Neural progenitor cell (in vitro differentiated cells): ENCODE results near the gene DRICH1. TPM values are rescaled to one million over a fixed set of nuclear protein-coding genes. Genes with fewer than 3 reads are reported as not detected.
A peak's percentile ranks its signal among the peaks of the same experiment; 100 is the strongest.
"Not testable (repeated sequence)": the region's sequence is repeated elsewhere in the genome, so short reads cannot be mapped to it uniquely, and the experiment has no call there.

Experiments
- DNase-seq: peaks from one replicate; pipeline ENCODE4 v3.0.0-alpha.2; 2016; ENCODE audit warnings: low spot score
- H2AFZ ChIP-seq: fragments of 200-600 bp; sonication (generic); replicated peaks from 2 replicates; pipeline ENCODE4 v1.6.1; 2016; ENCODE audit warnings: antibody characterized with exemption
- H3F3A ChIP-seq: fragments of 200-600 bp; sonication (generic); 2 replicates; pipeline ENCODE4 v1.6.1; 2016; ENCODE audit warnings: antibody characterized with exemption, low read depth
- H3K27ac ChIP-seq: fragments of 200-600 bp; sonication (generic); 2 replicates; pipeline ENCODE4 v1.5.1; 2016; ENCODE audit warnings: mild to moderate bottlenecking
- H3K27me3 ChIP-seq: fragments of 200-600 bp; sonication (generic); 2 replicates; pipeline ENCODE4 v1.6.1; 2016; ENCODE audit warnings: mild to moderate bottlenecking, moderate library complexity
- H3K36me3 ChIP-seq: fragments of 200-600 bp; sonication (generic); 2 replicates; pipeline ENCODE4 v1.5.1; 2016
- H3K4me1 ChIP-seq: fragments of 200-600 bp; sonication (generic); 2 replicates; pipeline ENCODE4 v1.6.1; 2016; ENCODE audit warnings: mixed run types
- H3K4me2 ChIP-seq: fragments of 200-600 bp; sonication (generic); 2 replicates; pipeline ENCODE4 v1.6.1; 2016
- H3K4me3 ChIP-seq: fragments of 200-600 bp; sonication (generic); 2 replicates; pipeline ENCODE4 v1.5.1; 2016
- H3K79me2 ChIP-seq: fragments of 200-600 bp; sonication (generic); 2 replicates; pipeline ENCODE4 v1.6.1; 2016; ENCODE audit warnings: low read depth
- H3K9ac ChIP-seq: fragments of 200-600 bp; sonication (generic); 2 replicates; pipeline ENCODE4 v1.6.1; 2016
- H3K9me3 ChIP-seq: fragments of 200-600 bp; sonication (generic); 2 replicates; pipeline ENCODE4 v1.5.1; 2016; ENCODE audit warnings: low read depth
- H4K20me1 ChIP-seq: fragments of 200-600 bp; sonication (generic); 2 replicates; pipeline ENCODE4 v1.6.1; 2016; ENCODE audit warnings: low read depth
- H3K27ac Mint-ChIP-seq: 3 replicates; pipeline ENCODE4 v1.8.0; 2021; ENCODE audit warnings: mixed read lengths
- H3K27me3 Mint-ChIP-seq: 2 replicates; pipeline ENCODE4 v1.8.0; 2022; ENCODE audit warnings: low read depth, mild to moderate bottlenecking, inconsistent platforms, moderate library complexity, mixed read lengths; ENCODE audit not compliant: insufficient read depth
- H3K36me3 Mint-ChIP-seq: 3 replicates; pipeline ENCODE4 v1.8.0; 2021; ENCODE audit warnings: mixed read lengths
- H3K4me1 Mint-ChIP-seq: 3 replicates; pipeline ENCODE4 v1.8.0; 2021; ENCODE audit warnings: mixed read lengths
- H3K4me3 Mint-ChIP-seq: 3 replicates; pipeline ENCODE4 v1.8.0; 2021; ENCODE audit warnings: mild to moderate bottlenecking, moderate library complexity, mixed read lengths
- H3K9me3 Mint-ChIP-seq: 3 replicates; pipeline ENCODE4 v1.8.0; 2020; ENCODE audit warnings: mixed read lengths
- CTCF ChIP-seq: fragments of 200-600 bp; sonication (generic); IDR thresholded peaks from 2 replicates; pipeline ENCODE4 v1.5.1; 2017; ENCODE audit warnings: antibody characterized with exemption, mild to moderate bottlenecking
- EZH2 ChIP-seq: fragments of 200-600 bp; sonication (generic); IDR thresholded peaks from 2 replicates; pipeline ENCODE4 v1.6.1; 2017; ENCODE audit warnings: antibody characterized with exemption, mild to moderate bottlenecking, moderate library complexity
- EZH2phosphoT487 ChIP-seq: fragments of 200-600 bp; sonication (generic); IDR thresholded peaks from 2 replicates; pipeline ENCODE4 v1.6.1; 2017; ENCODE audit warnings: antibody characterized with exemption
- total RNA-seq: library from RNA; depleted of rRNA; stranded (reverse); fragments of >200 nt; gene quantifications from 2 replicates; pipeline ENCODE4 v1.2.3, GENCODE V29; 2015; ENCODE audit warnings: low replicate concordance

The DRICH1 gene
- total RNA-seq, 1 donor from 2014 or later, result not detected

GRCh38 chr22:23575601-23576000 lies 56.5 kb downstream of the DRICH1 start:
- Histone ChIP-seq H3K9ac (no peak overlapping the region), H3K27ac (no peak overlapping the region), H3K4me2 (no peak overlapping the region), H3K79me2 (no peaks in the 10 kb centered on the region), H3K36me3 (no peaks in the 10 kb centered on the region), H3K9me3 (no peaks in the 10 kb centered on the region), H2AFZ (no peak overlapping the region), H3K4me1 (no peaks in the 10 kb centered on the region), H3K27me3 (no peaks in the 10 kb centered on the region), H3F3A (no peaks in the 10 kb centered on the region), H3K4me3 (no peak overlapping the region), H4K20me1 (no peaks in the 10 kb centered on the region)
- Mint-ChIP-seq H3K9me3 (peaks cover 2% of the 10 kb centered on the region), H3K4me1 (peaks cover 10% of the 10 kb centered on the region), H3K27me3 (peaks cover 16% of the 10 kb centered on the region), H3K4me3 (peak overlapping the region; percentile 1), H3K36me3 (no peaks in the 10 kb centered on the region), H3K27ac (peak overlapping the region; percentile 46)
- TF ChIP-seq EZH2, result no peak
- TF ChIP-seq CTCF, result no peak
- TF ChIP-seq EZH2phosphoT487, result no peak
- DNase-seq, result no peak

- Mint-ChIP-seq H3K9me3 (peaks cover 2% of the 10 kb centered on the region), H3K36me3 (no peaks in the 10 kb centered on the region), H3K27me3 (peaks cover 16% of the 10 kb centered on the region), H3K27ac (no peak overlapping the region), H3K4me3 (no peak overlapping the region), H3K4me1 (peaks cover 10% of the 10 kb centered on the region)
- no peak overlapping the region for H3K4me2 ChIP-seq
- TF ChIP-seq CTCF (no peak), EZH2 (no peak), EZH2phosphoT487 (no peak)
- H4K20me1 ChIP-seq, result no peaks in the 10 kb centered on the region
- H3K27ac ChIP-seq, result no peak overlapping the region
- H3K9ac ChIP-seq, result no peak overlapping the region
- no peaks in the 10 kb centered on the region for H3F3A ChIP-seq
- no peaks in the 10 kb centered on the region for H3K4me1 ChIP-seq
- no peaks in the 10 kb centered on the region for H3K9me3 ChIP-seq
- H3K4me3 ChIP-seq, result no peak overlapping the region
- H3K27me3 ChIP-seq, result no peaks in the 10 kb centered on the region
- no peak overlapping the region for H2AFZ ChIP-seq
- H3K79me2 ChIP-seq, result no peaks in the 10 kb centered on the region
- no peak for DNase-seq
- no peaks in the 10 kb centered on the region for H3K36me3 ChIP-seq
Measured at GRCh38 chr22:23574877-23575276, 57.2 kb downstream of the DRICH1 start.

GRCh38 chr22:23574371-23574811 lies 57.7 kb downstream of the DRICH1 start:
- Histone ChIP-seq H2AFZ (no peak overlapping the region), H3K36me3 (no peaks in the 10 kb centered on the region), H3K4me1 (no peaks in the 10 kb centered on the region), H3K27me3 (no peaks in the 10 kb centered on the region), H3K79me2 (no peaks in the 10 kb centered on the region), H3F3A (no peaks in the 10 kb centered on the region), H3K9me3 (no peaks in the 10 kb centered on the region), H3K27ac (no peak overlapping the region), H3K9ac (no peak overlapping the region), H3K4me2 (no peak overlapping the region), H4K20me1 (no peaks in the 10 kb centered on the region), H3K4me3 (no peak overlapping the region)
- Mint-ChIP-seq H3K27ac (no peak overlapping the region), H3K27me3 (peaks cover 16% of the 10 kb centered on the region), H3K9me3 (peaks cover 2% of the 10 kb centered on the region), H3K4me1 (peaks cover 10% of the 10 kb centered on the region), H3K36me3 (no peaks in the 10 kb centered on the region), H3K4me3 (no peak overlapping the region)
- TF ChIP-seq CTCF, result no peak
- no peak for TF ChIP-seq EZH2
- TF ChIP-seq EZH2phosphoT487, result no peak
- no peak for DNase-seq

GRCh38 chr22:23573701-23574235 lies 58.4 kb downstream of the DRICH1 start:
- not testable (repeated sequence) for H2AFZ ChIP-seq, H3K27me3 ChIP-seq, H3K4me1 ChIP-seq, H3K4me3 ChIP-seq, H3K9ac ChIP-seq, H3K79me2 ChIP-seq, H3K9me3 Mint-ChIP-seq, H3K9me3 ChIP-seq, H3K4me2 ChIP-seq, H3F3A ChIP-seq, H3K36me3 Mint-ChIP-seq, H3K27ac Mint-ChIP-seq, H3K27ac ChIP-seq, H4K20me1 ChIP-seq, DNase-seq, H3K36me3 ChIP-seq, H3K4me3 Mint-ChIP-seq
- Mint-ChIP-seq H3K27me3 (peaks cover 16% of the 10 kb centered on the region), H3K4me1 (peaks cover 11% of the 10 kb centered on the region)

- not testable (repeated sequence) for H3F3A ChIP-seq, H2AFZ ChIP-seq, H3K9me3 Mint-ChIP-seq, H3K4me1 ChIP-seq, H3K9ac ChIP-seq, H3K27ac Mint-ChIP-seq, H3K4me3 Mint-ChIP-seq, H3K27ac ChIP-seq, H3K36me3 ChIP-seq, H3K4me3 ChIP-seq, DNase-seq, H4K20me1 ChIP-seq, H3K4me2 ChIP-seq, H3K36me3 Mint-ChIP-seq, H3K9me3 ChIP-seq, H3K79me2 ChIP-seq
- H3K27me3 Mint-ChIP-seq, result peaks cover 14% of the 10 kb centered on the region
- peaks cover 10% of the 10 kb centered on the region for H3K27me3 ChIP-seq
- H3K4me1 Mint-ChIP-seq, result peaks cover 13% of the 10 kb centered on the region
Measured at GRCh38 chr22:23573106-23573505, 59.0 kb downstream of the DRICH1 start.
